Mesothelial cell of epicardium (in vitro differentiated cells): Measurements from ENCODE around the gene RAC2. TPM values are rescaled to one million over a fixed set of nuclear protein-coding genes. Genes with fewer than 3 reads are reported as not detected.

Source experiments
- DNase-seq, 2 experiments: peaks; one replicate each; pipeline ENCODE4 v3.0.0; 2021; ENCODE audit warnings: low spot score in 2 of 2; ENCODE audit not compliant: unreplicated experiment in 2 of 2
- H3K27ac Mint-ChIP-seq: 2 replicates; pipeline ENCODE4 v1.8.0; 2021; ENCODE audit warnings: mixed read lengths
- H3K27me3 Mint-ChIP-seq: 2 replicates; pipeline ENCODE4 v1.8.0; 2021; ENCODE audit warnings: low read depth, mixed read lengths
- H3K36me3 Mint-ChIP-seq: 2 replicates; pipeline ENCODE4 v1.8.0; 2021; ENCODE audit warnings: mixed read lengths
- H3K4me1 Mint-ChIP-seq: 2 replicates; pipeline ENCODE4 v1.8.0; 2021; ENCODE audit warnings: mixed read lengths
- H3K4me3 Mint-ChIP-seq: 2 replicates; pipeline ENCODE4 v1.8.0; 2021; ENCODE audit warnings: mild to moderate bottlenecking, moderate library complexity, mixed read lengths
- H3K9me3 Mint-ChIP-seq: 2 replicates; pipeline ENCODE4 v1.8.0; 2021; ENCODE audit warnings: mixed read lengths
- total RNA-seq: library from RNA; stranded (reverse); gene quantifications from 3 replicates; pipeline ENCODE4 v1.2.1, GENCODE V29; 2021
- TF ChIP-seq, protein P1 (sequence below): fragments of 200-600 bp; sonication (generic); IDR thresholded peaks from one replicate; pipeline ENCODE4 v1.5.0; 2021; ENCODE audit warnings: antibody characterized with exemption; ENCODE audit not compliant: unreplicated experiment

RAC2 gene
- total RNA-seq, 1 donor from 2014 or later = 6.4 TPM

DNA sequence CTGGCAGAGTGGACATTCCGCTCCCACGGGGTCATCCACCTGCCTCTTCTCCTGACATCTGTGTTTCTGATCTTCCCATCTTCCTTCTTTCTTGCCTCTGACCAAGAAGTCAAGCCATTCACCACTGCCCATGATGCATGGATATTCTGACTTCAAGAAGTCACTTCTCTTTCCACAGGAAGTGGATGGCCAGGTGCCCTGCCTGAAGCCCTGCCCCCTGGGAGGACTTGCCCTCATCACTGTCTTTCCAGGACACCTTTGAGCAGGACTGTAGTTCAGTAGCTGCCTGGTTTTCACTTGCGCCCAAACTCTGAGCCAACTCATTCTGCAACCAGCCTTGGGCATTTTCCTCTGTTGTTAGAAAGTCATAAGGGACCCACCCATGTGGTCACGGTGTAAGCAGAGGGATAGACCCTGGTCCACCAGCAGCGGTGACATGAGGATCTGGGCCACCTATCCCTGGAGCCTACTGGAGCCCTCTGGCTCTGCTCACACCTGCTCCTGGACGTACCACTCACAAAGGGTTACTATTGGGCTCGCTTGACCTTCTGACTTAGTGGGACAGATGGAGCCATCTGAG is 45.2 kb upstream of the RAC2 start:
- Mint-ChIP-seq H3K9me3 (no peaks in the 10 kb centered on the region), H3K4me1 (no peaks in the 10 kb centered on the region), H3K27ac (no peak overlapping the region), H3K36me3 (no peaks in the 10 kb centered on the region), H3K27me3 (peaks cover 46% of the 10 kb centered on the region), H3K4me3 (no peak overlapping the region)
- TF ChIP-seq, protein P1, sequence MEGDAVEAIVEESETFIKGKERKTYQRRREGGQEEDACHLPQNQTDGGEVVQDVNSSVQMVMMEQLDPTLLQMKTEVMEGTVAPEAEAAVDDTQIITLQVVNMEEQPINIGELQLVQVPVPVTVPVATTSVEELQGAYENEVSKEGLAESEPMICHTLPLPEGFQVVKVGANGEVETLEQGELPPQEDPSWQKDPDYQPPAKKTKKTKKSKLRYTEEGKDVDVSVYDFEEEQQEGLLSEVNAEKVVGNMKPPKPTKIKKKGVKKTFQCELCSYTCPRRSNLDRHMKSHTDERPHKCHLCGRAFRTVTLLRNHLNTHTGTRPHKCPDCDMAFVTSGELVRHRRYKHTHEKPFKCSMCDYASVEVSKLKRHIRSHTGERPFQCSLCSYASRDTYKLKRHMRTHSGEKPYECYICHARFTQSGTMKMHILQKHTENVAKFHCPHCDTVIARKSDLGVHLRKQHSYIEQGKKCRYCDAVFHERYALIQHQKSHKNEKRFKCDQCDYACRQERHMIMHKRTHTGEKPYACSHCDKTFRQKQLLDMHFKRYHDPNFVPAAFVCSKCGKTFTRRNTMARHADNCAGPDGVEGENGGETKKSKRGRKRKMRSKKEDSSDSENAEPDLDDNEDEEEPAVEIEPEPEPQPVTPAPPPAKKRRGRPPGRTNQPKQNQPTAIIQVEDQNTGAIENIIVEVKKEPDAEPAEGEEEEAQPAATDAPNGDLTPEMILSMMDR = no peak
- DNase-seq = no peak

- TF ChIP-seq, protein P1 = no peak
- Mint-ChIP-seq H3K27ac (no peak overlapping the region), H3K27me3 (peaks cover 45% of the 10 kb centered on the region), H3K36me3 (no peaks in the 10 kb centered on the region), H3K4me1 (no peaks in the 10 kb centered on the region), H3K9me3 (no peaks in the 10 kb centered on the region), H3K4me3 (no peak overlapping the region)
- no peak for DNase-seq
These were observed 44.5 kb upstream of the RAC2 start for GRCh38 chr22:37288521-37288920.

- no peaks in the 10 kb centered on the region for H3K36me3 Mint-ChIP-seq
- no peaks in the 10 kb centered on the region for H3K4me1 Mint-ChIP-seq
- no peak for DNase-seq
- H3K27ac Mint-ChIP-seq = no peak overlapping the region
- peaks cover 50% of the 10 kb centered on the region for H3K27me3 Mint-ChIP-seq
- H3K4me3 Mint-ChIP-seq = no peak overlapping the region
- TF ChIP-seq, protein P1 = peak; percentile 19
- no peaks in the 10 kb centered on the region for H3K9me3 Mint-ChIP-seq
These were observed 43.5 kb upstream of the RAC2 start for GRCh38 chr22:37287550-37287951.

DNA sequence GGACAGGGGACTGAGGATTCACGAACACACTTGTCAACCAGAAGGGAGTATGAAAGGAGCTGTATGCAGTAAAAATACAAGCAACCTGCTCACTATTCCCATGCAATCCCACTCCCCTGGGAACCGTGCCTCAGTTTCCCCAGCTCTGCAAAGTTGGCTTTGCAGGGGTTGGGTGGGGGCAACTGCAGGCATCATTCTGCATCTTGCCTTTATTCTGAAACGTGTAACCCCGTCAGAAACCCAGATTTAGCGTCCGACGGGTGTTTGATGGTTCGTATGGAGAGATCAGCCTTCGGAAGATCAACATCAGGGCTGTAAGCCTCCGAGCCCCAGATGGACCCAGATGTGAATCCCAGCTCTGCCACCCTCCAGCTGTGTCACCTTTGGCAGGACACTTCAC is 41.9 kb upstream of the RAC2 start:
- H3K36me3 Mint-ChIP-seq = no peaks in the 10 kb centered on the region
- DNase-seq = no peak
- H3K27ac Mint-ChIP-seq = no peak overlapping the region
- TF ChIP-seq, protein P1 = no peak
- peaks cover 46% of the 10 kb centered on the region for H3K27me3 Mint-ChIP-seq
- no peaks in the 10 kb centered on the region for H3K4me1 Mint-ChIP-seq
- no peaks in the 10 kb centered on the region for H3K9me3 Mint-ChIP-seq
- H3K4me3 Mint-ChIP-seq = no peak overlapping the region

GRCh38 chr22:37284805-37285355 is 40.8 kb upstream of the RAC2 start:
- Mint-ChIP-seq H3K27me3 (peaks cover 46% of the 10 kb centered on the region), H3K4me3 (no peak overlapping the region), H3K36me3 (no peaks in the 10 kb centered on the region), H3K4me1 (no peaks in the 10 kb centered on the region), H3K9me3 (no peaks in the 10 kb centered on the region), H3K27ac (no peak overlapping the region)
- TF ChIP-seq, protein P1 = no peak
- DNase-seq = no peak
